Erythroblast (primary cell): ENCODE data around the gene UNK.

Experiments used
- GATA1 ChIP-seq: IDR thresholded peaks from 2 replicates; pipeline ENCODE4 v1.6.1; 2011; ENCODE audit warnings: low read depth, mild to moderate bottlenecking, control low read depth, low read length, moderate library complexity
- POLR2A ChIP-seq: IDR thresholded peaks from 2 replicates; pipeline ENCODE4 v1.6.1; 2011; ENCODE audit warnings: mild to moderate bottlenecking, low read length

- TF ChIP-seq POLR2A, result no peak
- TF ChIP-seq GATA1, result no peak
Measured at GRCh38 chr17:75824050-75824552, 39.5 kb downstream of the UNK start.
